Measurements from ENCODE around the gene SBF2. TPM values are rescaled to one million over a fixed set of nuclear protein-coding genes. Genes with fewer than 3 reads are reported as not detected.

Gene SBF2
- total and polyA plus RNA-seq, 9 of the 15 experiments (the other 6 are each of a cell fraction or from before 2014, with no cell fraction given) = 0.80 to 9.5 (median 5.0) TPM

- TF ChIP-seq SAP30 (IDR thresholded peaks at IDR 0.05; ENCODE audit: borderline replicate concordance, insufficient read depth, low read depth, low read length, poor library complexity, severe bottlenecking) (peak; percentile 11), EP400 (IDR thresholded peaks at IDR 0.05) (no peak; the same call in 1 of the 2 replicates), CBFB (CRISPR knock-in tag; IDR thresholded peaks at IDR 0.05) (peak; percentile 44; the same call in 1 of the 2 replicates), AFF4 (CRISPR knock-in tag; IDR thresholded peaks at IDR 0.05) (0 out of 2 replicates have a peak, but pooled peaks have one; percentile 23), ZNF263 (CRISPR knock-in tag; IDR thresholded peaks at IDR 0.05; ENCODE audit: borderline replicate concordance) (0 out of 2 replicates have a peak, but pooled peaks have one; percentile 72), NCOA6 (IDR thresholded peaks at IDR 0.05) (peak; percentile 82), CREB1 (IDR thresholded peaks at IDR 0.05) (no peak), CREB1 (CRISPR knock-in tag; IDR thresholded peaks at IDR 0.05) (0 out of 2 replicates have a peak, but pooled peaks have one; percentile 11), NFIC (IDR thresholded peaks at IDR 0.05) (peak; percentile 39), POLR2G (IDR thresholded peaks at IDR 0.05; ENCODE audit: low read depth, low read length) (peak; percentile 79), MAFF (IDR thresholded peaks at IDR 0.05; ENCODE audit: low read length) (no peak), TAL1 (IDR thresholded peaks at IDR 0.05) (peak; percentile 46), SMC3 (conservative IDR thresholded peaks at IDR 0.05; ENCODE audit: insufficient read depth, low read depth, low read length) (0 out of 2 replicates have a peak, but pooled peaks have one; percentile 19), ARID1B (IDR thresholded peaks at IDR 0.05) (peak; percentile 55), TOE1 (IDR thresholded peaks at IDR 0.05; ENCODE audit: borderline replicate concordance) (peak; percentile 57; the same call in 1 of the 2 replicates), TOE1 (CRISPR knock-in tag; IDR thresholded peaks at IDR 0.05; ENCODE audit: borderline replicate concordance, low read depth) (no peak), E2F6 (IDR thresholded peaks at IDR 0.05; ENCODE audit: borderline replicate concordance in 1 of 2, extremely low read depth in 1 of 2, insufficient read depth in 1 of 2, insufficient read length in 1 of 2, low read depth in 1 of 2, low read length in 1 of 2, poor library complexity in 1 of 2, severe bottlenecking in 1 of 2) (peak in 1 of 2 experiments; percentile 93), ZNF253 (CRISPR knock-in tag; conservative IDR thresholded peaks at IDR 0.05) (no peak), ZNF511 (CRISPR knock-in tag; IDR thresholded peaks at IDR 0.05) (peak; percentile 39; the same call in 1 of the 2 replicates), ESRRA (IDR thresholded peaks at IDR 0.05; ENCODE audit: borderline replicate concordance, low read depth) (peak; percentile 98), MECOM (CRISPR knock-in tag; IDR thresholded peaks at IDR 0.05) (peak; percentile 75; the same call in 1 of the 2 replicates), ELF2 (CRISPR knock-in tag; IDR thresholded peaks at IDR 0.05) (no peak)
These were observed 535.1 kb downstream of the SBF2 start (continued) for GRCh38 chr11:9758637-9759518.
